ENCODE results near the gene NPAS2. TPM values are rescaled to one million over a fixed set of nuclear protein-coding genes. Genes with fewer than 3 reads are reported as not detected.
A peak's percentile ranks its signal among the peaks of the same experiment; 100 is the strongest.

Gene NPAS2
- total RNA-seq, 1 donor = 8.7 TPM

DNA sequence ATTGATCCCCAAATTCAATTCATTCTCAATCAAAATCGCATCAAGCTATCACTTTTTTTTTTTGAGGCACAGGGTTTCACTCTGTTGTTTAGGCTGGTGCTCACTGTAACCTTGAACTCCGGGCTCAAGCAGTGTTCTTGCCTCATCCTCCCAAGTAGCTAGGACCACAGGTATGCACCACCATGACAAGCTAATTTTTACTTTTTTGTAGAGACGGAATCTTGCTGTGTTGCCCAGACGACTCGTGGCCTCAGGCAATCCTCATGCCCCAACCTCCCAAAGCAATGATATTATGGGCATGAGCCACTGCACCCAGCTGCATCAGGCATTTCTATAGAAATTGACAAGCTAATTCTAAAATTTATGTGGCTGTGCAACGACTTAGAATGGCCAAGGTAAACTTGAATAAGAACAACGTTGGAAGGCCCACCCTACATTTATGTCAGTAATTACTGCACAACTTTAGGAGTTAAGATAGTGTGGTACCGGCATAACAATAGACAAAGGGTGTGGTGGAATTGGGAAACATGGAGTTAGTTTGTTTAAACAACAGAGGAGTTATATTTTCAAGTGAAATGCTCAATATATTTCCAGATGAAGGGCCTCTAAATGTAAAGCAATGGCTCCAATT, 78.2 kb downstream of the NPAS2 start:
- H2AFZ ChIP-seq (ENCODE audit: low read length) = no peak overlapping the region
- TF ChIP-seq, protein P1, sequence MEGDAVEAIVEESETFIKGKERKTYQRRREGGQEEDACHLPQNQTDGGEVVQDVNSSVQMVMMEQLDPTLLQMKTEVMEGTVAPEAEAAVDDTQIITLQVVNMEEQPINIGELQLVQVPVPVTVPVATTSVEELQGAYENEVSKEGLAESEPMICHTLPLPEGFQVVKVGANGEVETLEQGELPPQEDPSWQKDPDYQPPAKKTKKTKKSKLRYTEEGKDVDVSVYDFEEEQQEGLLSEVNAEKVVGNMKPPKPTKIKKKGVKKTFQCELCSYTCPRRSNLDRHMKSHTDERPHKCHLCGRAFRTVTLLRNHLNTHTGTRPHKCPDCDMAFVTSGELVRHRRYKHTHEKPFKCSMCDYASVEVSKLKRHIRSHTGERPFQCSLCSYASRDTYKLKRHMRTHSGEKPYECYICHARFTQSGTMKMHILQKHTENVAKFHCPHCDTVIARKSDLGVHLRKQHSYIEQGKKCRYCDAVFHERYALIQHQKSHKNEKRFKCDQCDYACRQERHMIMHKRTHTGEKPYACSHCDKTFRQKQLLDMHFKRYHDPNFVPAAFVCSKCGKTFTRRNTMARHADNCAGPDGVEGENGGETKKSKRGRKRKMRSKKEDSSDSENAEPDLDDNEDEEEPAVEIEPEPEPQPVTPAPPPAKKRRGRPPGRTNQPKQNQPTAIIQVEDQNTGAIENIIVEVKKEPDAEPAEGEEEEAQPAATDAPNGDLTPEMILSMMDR (IDR thresholded peaks at IDR 0.05; ENCODE audit: extremely low read depth, low read depth, low read length) = no peak
- no peak for DNase-seq (ENCODE audit: insufficient read length, low spot score, missing footprints)
- H4K20me1 ChIP-seq (ENCODE audit: insufficient read depth, low read length) = no peaks in the 10 kb centered on the region
- no peak overlapping the region for H3K4me2 ChIP-seq (ENCODE audit: insufficient read depth, low read length)
- H3K36me3 ChIP-seq (ENCODE audit: insufficient read depth, low read length) = no peaks in the 10 kb centered on the region
- no peaks in the 10 kb centered on the region for H3K79me2 ChIP-seq (ENCODE audit: insufficient read depth, low read length)
- H3K4me1 ChIP-seq (ENCODE audit: insufficient read depth, low read length) = peaks cover 18% of the 10 kb centered on the region
- no peak overlapping the region for H3K27ac ChIP-seq (ENCODE audit: low read depth, low read length)
- no peak overlapping the region for H3K4me3 ChIP-seq (ENCODE audit: insufficient read depth, low read length)
- no peaks in the 10 kb centered on the region for H3K9me3 ChIP-seq (ENCODE audit: low read depth, low read length)
- H3K27me3 ChIP-seq (ENCODE audit: insufficient read depth, low read length) = peaks cover 3% of the 10 kb centered on the region

DNA sequence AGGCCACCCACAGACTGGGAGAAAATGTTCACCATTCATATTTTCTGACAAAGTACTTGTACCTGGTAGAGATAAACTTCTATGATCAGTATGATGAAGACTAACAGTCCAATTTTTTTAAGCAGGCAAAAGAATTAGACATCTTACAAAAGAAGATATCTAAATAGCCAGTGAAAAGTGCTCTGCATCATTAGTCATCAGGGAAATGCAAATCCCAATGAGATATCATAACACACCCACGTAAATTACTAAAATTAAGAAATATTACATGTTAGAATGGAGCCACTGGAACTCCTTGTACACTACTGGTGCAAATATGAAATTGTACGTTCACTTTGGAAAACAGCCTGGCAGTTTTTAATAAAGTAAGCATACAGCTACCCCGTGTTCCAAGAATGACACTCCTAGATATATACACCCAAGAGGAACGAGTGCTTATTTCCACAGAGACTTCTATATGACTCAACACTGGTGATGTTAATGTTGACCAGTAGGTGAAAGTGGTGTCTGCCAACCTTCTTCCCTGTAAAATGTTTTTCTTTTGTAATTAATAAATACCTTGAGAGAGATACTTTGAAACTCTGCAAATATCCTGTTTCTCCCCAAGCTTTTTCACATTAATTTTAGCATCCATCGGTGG, 80.3 kb downstream of the NPAS2 start:
- Histone ChIP-seq H2AFZ (ENCODE audit: low read length) (no peak overlapping the region), H3K27me3 (ENCODE audit: insufficient read depth, low read length) (peaks cover 3% of the 10 kb centered on the region), H3K4me2 (ENCODE audit: insufficient read depth, low read length) (no peak overlapping the region), H4K20me1 (ENCODE audit: insufficient read depth, low read length) (no peaks in the 10 kb centered on the region), H3K79me2 (ENCODE audit: insufficient read depth, low read length) (no peaks in the 10 kb centered on the region), H3K36me3 (ENCODE audit: insufficient read depth, low read length) (no peaks in the 10 kb centered on the region), H3K4me1 (ENCODE audit: insufficient read depth, low read length) (peaks cover 22% of the 10 kb centered on the region), H3K27ac (ENCODE audit: low read depth, low read length) (no peak overlapping the region), H3K9me3 (ENCODE audit: low read depth, low read length) (no peaks in the 10 kb centered on the region), H3K4me3 (ENCODE audit: insufficient read depth, low read length) (no peak overlapping the region)
- TF ChIP-seq, protein P1 (IDR thresholded peaks at IDR 0.05; ENCODE audit: extremely low read depth, low read depth, low read length) = no peak
- DNase-seq (ENCODE audit: insufficient read length, low spot score, missing footprints) = no peak

DNA sequence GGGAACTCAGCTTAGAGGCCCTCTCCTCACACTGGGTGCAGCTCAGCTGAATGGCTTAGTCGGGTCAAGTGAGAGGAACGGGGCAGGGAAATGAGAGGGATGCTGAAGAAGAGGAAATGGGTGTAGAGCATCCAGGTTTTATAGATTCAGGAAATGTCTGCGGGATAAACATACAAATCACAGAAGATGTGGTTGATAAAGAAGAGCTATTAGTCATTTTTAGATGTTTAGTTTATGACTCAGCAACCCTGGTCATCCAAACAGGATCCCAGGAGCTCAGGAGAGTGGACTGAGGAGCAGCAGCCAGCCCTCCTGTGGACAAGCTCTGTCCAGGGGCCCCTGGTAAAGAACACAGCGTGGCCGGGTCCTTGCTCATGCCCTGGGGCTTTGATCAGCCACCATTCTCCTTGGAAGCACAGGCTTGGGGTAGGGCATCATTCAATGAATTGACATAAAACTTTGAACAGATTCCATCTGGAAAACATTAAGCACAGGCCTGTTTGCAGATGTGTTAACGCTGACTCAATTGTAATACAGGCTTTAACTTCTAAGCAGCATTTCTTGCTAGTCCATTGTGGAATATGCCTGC, 83.0 kb downstream of the NPAS2 start:
- H3K79me2 ChIP-seq (ENCODE audit: insufficient read depth, low read length) = no peaks in the 10 kb centered on the region
- TF ChIP-seq, protein P1 (IDR thresholded peaks at IDR 0.05; ENCODE audit: extremely low read depth, low read depth, low read length) = peak; percentile 28
- peak overlapping the region; percentile 20 for H2AFZ ChIP-seq (ENCODE audit: low read length)
- H4K20me1 ChIP-seq (ENCODE audit: insufficient read depth, low read length) = peaks cover 4% of the 10 kb centered on the region
- H3K4me2 ChIP-seq (ENCODE audit: insufficient read depth, low read length) = peak overlapping the region; percentile 55
- no peaks in the 10 kb centered on the region for H3K36me3 ChIP-seq (ENCODE audit: insufficient read depth, low read length)
- H3K4me3 ChIP-seq (ENCODE audit: insufficient read depth, low read length) = no peak overlapping the region
- H3K27ac ChIP-seq (ENCODE audit: low read depth, low read length) = peak overlapping the region; percentile 87
- peak; percentile 93 for DNase-seq (ENCODE audit: insufficient read length, low spot score, missing footprints)
- H3K4me1 ChIP-seq (ENCODE audit: insufficient read depth, low read length) = peaks cover 22% of the 10 kb centered on the region
- H3K27me3 ChIP-seq (ENCODE audit: insufficient read depth, low read length) = peaks cover 12% of the 10 kb centered on the region
- H3K9me3 ChIP-seq (ENCODE audit: low read depth, low read length) = no peaks in the 10 kb centered on the region

Measured in osteoblast (primary cell).